Thyroid gland (tissue), 4 donors: Measurements from ENCODE around the gene HRC. TPM values are rescaled to one million over a fixed set of nuclear protein-coding genes. Genes with fewer than 3 reads are reported as not detected.

Experiments
- DNase-seq, 2 donors: peaks; one replicate each; pipeline ENCODE4 v3.0.0-alpha.2; 2019
- H3K27ac ChIP-seq, 3 donors: fragments of 200-600 bp; sonication (generic); 1 replicate in 2 of 3; 2 replicates in 1 of 3; pipeline ENCODE4 v1.5.1; 2016 to 2019; ENCODE audit warnings: mild to moderate bottlenecking in 1 of 3, moderate library complexity in 1 of 3
- H3K27me3 ChIP-seq: fragments of 200-600 bp; sonication (generic); one replicate; pipeline ENCODE4 v1.5.1; 2019
- H3K36me3 ChIP-seq, 2 donors: fragments of 200-600 bp; sonication (generic); one replicate each; pipeline ENCODE4 v1.5.1; 2016 to 2019
- H3K4me1 ChIP-seq, 2 donors: fragments of 200-600 bp; sonication (generic); one replicate each; pipeline ENCODE4 v1.5.1; 2017 to 2019
- H3K4me3 ChIP-seq, 3 donors: fragments of 200-600 bp; sonication (generic); replicated peaks in 1 of 3; 1 replicate in 2 of 3; 2 replicates in 1 of 3; pipeline ENCODE4 v1.5.1; 2016; ENCODE audit warnings: mild to moderate bottlenecking in 1 of 3
- H3K9me3 ChIP-seq: fragments of 200-600 bp; sonication (generic); one replicate; pipeline ENCODE4 v1.5.1; 2017
- POLR2A ChIP-seq, 2 donors: fragments of 450-650 bp; IDR thresholded peaks; one replicate each; pipeline ENCODE4 v1.6.1; 2017; ENCODE audit warnings: antibody characterized with exemption in 2 of 2, mild to moderate bottlenecking in 2 of 2, moderate library complexity in 1 of 2
- WGBS, 2 donors: methylation state at CpG; one replicate each; pipeline ENCODE4 v1.1.5; 2017; 5-methylcytosine and 5-hydroxymethylcytosine counted together
- intact Hi-C: fragments of 100-400 bp; cut with DNase I; formaldehyde crosslinking; loops from one replicate; pipeline ENCODE4 v1.15.1; 2023
- total RNA-seq, 4 donors: library from RNA; depleted of rRNA; stranded (reverse); fragments of >200 nt; gene quantifications; one replicate each; pipeline ENCODE4 v1.2.3, GENCODE V29; 2016
- TF ChIP-seq, protein P1 (sequence below), 6 experiments: fragments of 200-600 bp in 3 of 6; fragments of 450-650 bp in 3 of 6; sonication (generic) in 3 of 6; IDR thresholded peaks; one replicate each; pipeline ENCODE4 v1.5.1; 2016 to 2019; ENCODE audit warnings: antibody characterized with exemption in 6 of 6, mild to moderate bottlenecking in 2 of 6, inconsistent platforms in 1 of 6, moderate library complexity in 1 of 6

Gene HRC
- total RNA-seq, result 1 to 10 TPM; 1.1 to 4.1 (median 2.1) TPM

- TF ChIP-seq POLR2A (IDR thresholded peaks at IDR 0.05), result no peak
- TF ChIP-seq, protein P1, sequence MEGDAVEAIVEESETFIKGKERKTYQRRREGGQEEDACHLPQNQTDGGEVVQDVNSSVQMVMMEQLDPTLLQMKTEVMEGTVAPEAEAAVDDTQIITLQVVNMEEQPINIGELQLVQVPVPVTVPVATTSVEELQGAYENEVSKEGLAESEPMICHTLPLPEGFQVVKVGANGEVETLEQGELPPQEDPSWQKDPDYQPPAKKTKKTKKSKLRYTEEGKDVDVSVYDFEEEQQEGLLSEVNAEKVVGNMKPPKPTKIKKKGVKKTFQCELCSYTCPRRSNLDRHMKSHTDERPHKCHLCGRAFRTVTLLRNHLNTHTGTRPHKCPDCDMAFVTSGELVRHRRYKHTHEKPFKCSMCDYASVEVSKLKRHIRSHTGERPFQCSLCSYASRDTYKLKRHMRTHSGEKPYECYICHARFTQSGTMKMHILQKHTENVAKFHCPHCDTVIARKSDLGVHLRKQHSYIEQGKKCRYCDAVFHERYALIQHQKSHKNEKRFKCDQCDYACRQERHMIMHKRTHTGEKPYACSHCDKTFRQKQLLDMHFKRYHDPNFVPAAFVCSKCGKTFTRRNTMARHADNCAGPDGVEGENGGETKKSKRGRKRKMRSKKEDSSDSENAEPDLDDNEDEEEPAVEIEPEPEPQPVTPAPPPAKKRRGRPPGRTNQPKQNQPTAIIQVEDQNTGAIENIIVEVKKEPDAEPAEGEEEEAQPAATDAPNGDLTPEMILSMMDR (IDR thresholded peaks at IDR 0.05), result no peak
- H3K27ac ChIP-seq, result peak within 1 kb of the TSS in 2 of 3 donors; percentile 24 to 28
- H3K4me3 ChIP-seq, result no peak within 1 kb of the TSS
- no peaks in the 10 kb centered on the region for H3K36me3 ChIP-seq
- H3K27me3 ChIP-seq, result no peaks in the 10 kb centered on the region
- no peaks in the 10 kb centered on the region for H3K9me3 ChIP-seq
- H3K4me1 ChIP-seq, result peaks cover 4 to 22% of the 10 kb centered on the region in 2 donors
- WGBS, 2 donors, result 58 to 63% methylated on average over 17 to 19 of the region's 19 CpGs
- intact Hi-C loops, result no loop called here
- no peak for DNase-seq
Observed at GRCh38 chr19:49155005-49155819, at the start of gene HRC. TSS of gene HRC (minus strand) at chr19:49155396. CDS start at chr19:49155237, 159 bp downstream.

DNA sequence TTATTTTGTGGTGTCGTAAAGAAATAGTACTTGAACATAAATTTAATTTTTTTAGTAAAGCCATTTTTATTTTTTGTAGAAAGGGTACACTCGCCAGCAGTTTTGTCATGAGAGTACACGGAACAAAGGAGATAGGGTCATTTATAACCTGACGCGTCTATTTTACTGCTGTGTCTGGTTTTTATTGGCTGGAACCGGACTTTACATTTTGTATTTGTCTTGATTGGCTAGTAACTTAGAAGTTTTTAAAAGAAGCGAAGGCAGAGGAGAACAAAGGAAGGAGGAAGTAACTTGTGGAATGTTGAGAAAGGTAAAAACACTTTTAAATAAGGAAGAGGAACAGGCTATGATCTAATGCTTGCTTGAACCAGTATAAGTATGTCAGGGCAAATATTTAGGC is 45.8 kb upstream of the HRC start:
- no peak for TF ChIP-seq POLR2A (IDR thresholded peaks at IDR 0.05)
- TF ChIP-seq, protein P1 (IDR thresholded peaks at IDR 0.05), result no peak
- H3K4me3 ChIP-seq, result no peak overlapping the region
- H3K4me1 ChIP-seq, result peaks cover 6 to 9% of the 10 kb centered on the region in 2 donors
- intact Hi-C loops, result no loop called here
- 96% methylated on average over 7 of the region's 7 CpGs for WGBS, 2 donors
- H3K27me3 ChIP-seq, result no peaks in the 10 kb centered on the region
- H3K36me3 ChIP-seq, result peaks cover 15 to 17% of the 10 kb centered on the region in 2 donors
- H3K9me3 ChIP-seq, result no peaks in the 10 kb centered on the region
- no peak overlapping the region for H3K27ac ChIP-seq
- DNase-seq, result no peak

- WGBS, 2 donors, result 91 to 94% methylated on average over 29 of the region's 29 CpGs
- no peak overlapping the region for H3K27ac ChIP-seq
- peaks cover 15 to 17% of the 10 kb centered on the region in 2 donors for H3K36me3 ChIP-seq
Observed at GRCh38 chr19:49200238-49200862, 45.2 kb upstream of the HRC start.

GRCh38 chr19:49196527-49197240 is 41.5 kb upstream of the HRC start:
- Histone ChIP-seq H3K36me3 (peaks cover 2 to 9% of the 10 kb centered on the region in 2 donors), H3K4me3 (peak overlapping the region in 1 of 3 donors; percentile 24), H3K4me1 (peaks cover 6 to 9% of the 10 kb centered on the region in 2 donors), H3K9me3 (no peaks in the 10 kb centered on the region), H3K27me3 (no peaks in the 10 kb centered on the region), H3K27ac (peak overlapping the region in 2 of 3 donors; percentile 73 to 81)
- DNase-seq, result peak; percentile 89 to 90
- intact Hi-C loops, result loop anchor here (5.0 kb wide), 1 partner anchor 44 kb away; no protein-coding TSS in a partner anchor
- 37 to 40% methylated on average over 27 to 28 of the region's 40 CpGs for WGBS, 2 donors
- TF ChIP-seq, protein P1 (IDR thresholded peaks at IDR 0.05), result peak in 1 of 6 experiments; percentile 37
- TF ChIP-seq POLR2A (IDR thresholded peaks at IDR 0.05), result peak in 1 of 2 donors; percentile 37

More at GRCh38 chr19:49200238-49200862, 45.2 kb upstream of the HRC start:
- no peak for DNase-seq
- Histone ChIP-seq H3K9me3 (no peaks in the 10 kb centered on the region), H3K27me3 (no peaks in the 10 kb centered on the region), H3K4me1 (peaks cover 6 to 9% of the 10 kb centered on the region in 2 donors), H3K4me3 (no peak overlapping the region)
- intact Hi-C loops, result no loop called here
- TF ChIP-seq POLR2A (IDR thresholded peaks at IDR 0.05), result no peak
- TF ChIP-seq, protein P1 (IDR thresholded peaks at IDR 0.05), result no peak
